Stimulated activated CD8-positive, alpha-beta memory T cell treated with anti-CD3 and anti-CD28 coated beads, Interleukin-4, amount 100 ng/mL, for 24 hours (primary cell): ENCODE measurements around the gene MDC1.
"Not testable (repeated sequence)": the region's sequence is repeated elsewhere in the genome, so short reads cannot be mapped to it uniquely, and the experiment has no call there.

Source experiments
- DNase-seq: peaks from one replicate; pipeline ENCODE4 v3.0.0-alpha.2; 2020; ENCODE audit warnings: low read depth

MDC1 gene

GRCh38 chr6:30723843-30724741 is 7.0 kb upstream of the MDC1 start:
- not testable (repeated sequence) for DNase-seq

GRCh38 chr6:30723159-30723842 is 6.2 kb upstream of the MDC1 start:
- not testable (repeated sequence) for DNase-seq

- peak; percentile 73 for DNase-seq
Observed at GRCh38 chr6:30722280-30723112, 5.4 kb upstream of the MDC1 start.

DNA sequence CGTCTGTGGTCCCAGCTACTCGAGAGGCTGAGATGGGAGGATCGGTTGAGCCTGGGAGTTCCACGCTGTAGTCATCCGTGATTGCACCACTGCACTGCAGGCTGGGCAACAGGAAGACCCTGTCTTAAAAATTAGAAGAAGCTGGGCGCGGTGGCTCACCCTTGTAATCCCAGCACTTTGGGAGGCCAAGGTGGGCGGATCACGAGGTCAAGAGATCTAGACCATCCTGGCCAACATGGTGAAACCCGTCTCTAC is 4.9 kb upstream of the MDC1 start:
- not testable (repeated sequence) for DNase-seq

- DNase-seq, result peak; percentile 96
Observed at GRCh38 chr6:30721198-30722024, 4.3 kb upstream of the MDC1 start.

DNA sequence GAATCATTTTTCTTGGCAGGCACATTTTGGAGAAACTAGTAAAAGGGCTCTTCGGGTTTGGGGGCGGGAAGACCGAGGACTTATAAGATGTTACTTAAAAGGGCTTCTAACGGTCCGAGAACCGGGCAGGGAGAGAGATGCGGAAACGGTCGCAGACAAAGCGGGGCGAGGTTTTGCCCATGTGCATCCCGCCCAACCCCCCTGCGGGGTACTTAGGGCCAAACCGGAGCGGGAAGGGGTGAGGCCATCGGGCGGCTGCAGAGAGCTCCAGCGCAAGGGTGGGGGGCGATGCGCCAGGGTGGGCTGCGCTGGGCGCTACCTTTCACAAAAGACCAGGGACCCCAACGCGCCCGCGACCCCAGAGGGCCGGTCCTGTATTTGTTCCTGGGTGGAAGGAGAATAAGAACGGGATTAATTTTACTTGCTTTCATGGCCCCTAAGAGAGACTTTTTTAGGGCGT is 3.7 kb upstream of the MDC1 start:
- DNase-seq, result peak; percentile 51

GRCh38 chr6:30719791-30720737 is 3.0 kb upstream of the MDC1 start, which contains the start of gene TUBB:
Gene TUBB, plus strand, starts transcription at chr6:30720352. Its CDS starts 155 bp downstream, at chr6:30720507.
- peak; percentile 92 for DNase-seq

DNA sequence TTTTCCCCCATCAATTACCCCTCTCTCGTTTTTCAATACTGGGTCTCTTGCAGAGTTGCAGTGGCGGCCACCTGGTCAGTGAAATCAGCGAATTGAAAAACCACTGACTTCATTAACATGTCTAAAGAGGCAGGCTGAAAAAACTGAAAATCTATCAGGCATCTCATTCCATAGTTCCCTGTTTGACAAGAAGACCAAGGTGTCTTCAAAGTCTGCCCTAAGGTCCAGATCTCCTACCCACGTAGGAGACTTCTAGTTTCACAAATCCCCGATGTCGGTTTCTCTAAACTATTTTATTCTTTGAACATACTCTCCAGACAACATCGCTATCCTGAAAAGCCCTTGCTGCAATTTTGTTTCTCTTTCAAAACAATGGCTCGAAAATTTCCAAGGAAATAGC is 2.3 kb upstream of the MDC1 start:
- no peak for DNase-seq

- not testable (repeated sequence) for DNase-seq
Observed at GRCh38 chr6:30717845-30718720, 1.0 kb upstream of the MDC1 start.

DNA sequence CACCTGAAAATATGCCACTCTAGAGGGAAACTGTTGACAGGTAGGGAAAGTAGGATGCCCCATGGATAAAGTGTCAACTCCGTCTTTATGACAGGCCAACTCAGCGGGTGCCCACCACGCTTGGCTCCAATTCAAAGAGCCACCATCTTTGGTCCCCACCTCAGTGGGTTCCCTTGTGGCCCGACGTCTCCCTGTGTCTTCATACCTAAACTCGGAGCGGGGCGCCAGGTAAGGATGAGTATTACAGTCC is 277 bp downstream of the MDC1 start:
- no peak for DNase-seq

DNA sequence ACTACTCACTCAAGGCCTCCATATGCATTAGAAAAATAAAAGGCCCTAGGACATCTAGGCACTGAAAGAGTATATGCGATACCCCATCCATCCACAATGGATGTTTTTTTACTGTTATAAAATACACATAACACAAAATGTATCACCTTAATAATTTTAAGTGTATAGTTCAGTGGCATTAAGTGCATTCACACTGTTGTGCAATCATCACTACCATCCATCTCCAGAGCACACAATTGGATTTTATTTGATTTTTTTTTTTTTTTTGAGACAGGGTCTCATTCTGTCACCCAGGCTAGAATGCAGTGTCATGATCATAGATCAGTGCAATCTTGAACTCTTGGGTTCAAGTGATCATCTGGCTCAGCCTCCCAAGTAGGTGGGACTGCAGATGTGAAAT is 2.8 kb downstream of the MDC1 start:
- no peak for DNase-seq

DNA sequence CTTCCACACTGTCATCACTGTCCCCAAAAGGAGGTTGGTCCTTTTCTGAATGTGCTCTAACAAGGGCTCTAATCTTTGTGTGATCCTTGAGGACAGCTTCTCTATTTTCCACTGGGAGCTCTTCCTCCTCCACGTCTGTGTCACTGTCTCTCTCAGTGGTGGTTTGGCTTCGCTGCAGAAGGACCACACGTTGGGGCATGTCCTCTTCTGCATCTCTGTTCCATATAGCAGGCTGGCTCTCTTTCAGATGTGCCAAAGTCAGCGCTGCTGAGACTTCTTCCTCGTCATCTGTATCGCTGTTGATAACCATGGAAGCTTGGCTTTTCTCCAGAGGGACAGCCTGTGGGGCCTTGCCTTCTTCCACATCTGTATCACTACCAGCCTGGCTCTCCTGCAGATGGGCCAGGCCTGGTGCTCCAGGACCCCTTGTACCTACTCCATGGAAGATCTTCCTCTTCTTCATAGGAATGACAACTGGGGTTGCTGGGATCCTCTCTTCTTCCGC is 4.6 kb downstream of the MDC1 start:
- no peak for DNase-seq

DNA sequence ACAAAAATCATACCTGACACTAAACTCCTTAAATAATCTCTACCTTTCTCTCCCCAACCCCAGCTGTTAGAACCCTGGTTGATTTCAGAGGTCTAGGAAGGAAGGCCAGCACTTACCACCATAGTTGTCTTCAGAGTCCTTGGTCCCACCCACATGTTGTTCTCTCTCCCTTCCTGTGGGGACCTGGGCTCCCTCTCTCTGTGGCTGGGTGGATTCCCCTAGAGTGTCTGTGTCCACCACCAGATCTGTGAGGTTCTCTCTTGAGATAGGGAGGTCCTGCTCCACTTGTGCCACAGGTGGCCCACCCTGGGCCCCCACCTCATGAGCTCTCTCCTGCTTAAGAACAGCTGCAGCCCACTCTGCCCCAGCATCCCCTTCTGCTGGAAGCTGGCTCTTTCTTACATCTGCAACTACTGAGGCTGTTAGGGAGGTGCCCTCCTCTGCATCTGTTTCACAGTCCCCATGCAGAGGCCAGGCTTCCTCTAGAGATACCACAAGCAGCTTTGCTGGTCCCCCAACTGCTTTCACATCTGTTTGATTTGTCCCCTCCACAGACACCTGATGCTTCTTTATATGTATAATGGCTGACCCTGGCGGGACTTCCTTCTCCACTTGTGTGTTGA is 5.2 kb downstream of the MDC1 start:
- DNase-seq, result no peak

DNA sequence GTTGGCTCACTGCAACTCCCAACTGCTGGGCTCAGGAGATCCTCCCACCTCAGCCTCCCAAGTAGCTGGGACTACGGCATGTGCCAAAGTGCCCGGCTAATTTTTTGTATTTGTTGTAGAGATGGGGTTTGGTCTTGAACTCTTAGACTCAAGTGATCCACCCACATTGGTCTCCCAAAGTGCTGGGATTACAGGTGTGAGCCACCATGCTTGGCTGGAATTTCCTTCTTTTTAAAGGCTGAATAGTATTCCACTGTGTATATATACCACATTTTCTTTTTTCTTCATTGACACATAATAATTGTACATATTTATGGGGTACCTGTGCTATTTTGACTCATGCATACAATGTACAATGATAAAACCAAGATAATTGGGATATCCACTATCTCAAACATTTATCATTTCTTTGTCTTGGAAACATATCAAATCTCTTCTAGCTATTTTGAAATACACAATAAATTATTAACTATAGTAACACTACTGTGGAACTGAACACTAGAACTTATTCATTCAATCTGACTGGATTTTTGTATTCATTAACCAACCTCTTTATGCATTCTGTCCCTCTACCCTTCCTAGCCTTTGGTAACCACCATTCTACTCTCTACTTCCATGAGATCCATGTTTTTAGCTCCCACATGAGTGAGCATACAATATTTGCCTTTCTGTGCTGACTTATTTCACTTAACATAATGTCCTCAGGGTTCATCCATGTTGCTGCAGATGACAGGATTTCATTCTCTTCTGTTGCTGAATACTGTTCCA is 7.8 kb downstream of the MDC1 start:
- no peak for DNase-seq

DNA sequence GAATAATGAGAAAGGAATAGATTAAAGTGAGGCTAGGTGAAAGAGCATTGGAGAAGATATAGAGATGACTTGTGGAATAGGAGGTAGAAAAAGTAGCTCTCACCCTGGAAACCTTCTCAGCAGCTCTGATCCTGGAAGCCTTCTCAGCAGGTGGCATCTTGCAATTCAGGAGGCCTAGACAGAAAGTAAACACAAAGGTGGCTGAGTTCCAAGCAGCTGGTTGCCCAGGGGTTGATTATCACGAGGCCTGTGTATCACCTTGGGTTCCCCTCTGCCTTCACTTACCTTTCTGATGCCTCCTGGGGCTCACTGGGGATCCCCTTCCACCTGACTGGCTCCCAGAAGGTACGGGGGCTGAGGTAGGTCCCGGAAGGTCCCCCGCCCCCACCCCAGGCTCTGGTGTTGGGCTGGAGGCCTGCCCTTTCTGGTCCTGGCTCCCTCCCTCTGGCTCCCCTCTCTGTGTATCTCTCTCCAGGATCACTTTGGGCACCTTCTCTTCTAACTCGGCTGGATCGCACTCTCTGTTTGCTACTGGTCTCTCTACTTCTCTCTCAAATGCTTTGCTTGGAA is 9.7 kb downstream of the MDC1 start:
- DNase-seq, result no peak

- no peak for DNase-seq
Observed at GRCh38 chr6:30705620-30706019, 11.5 kb downstream of the MDC1 start.

DNA sequence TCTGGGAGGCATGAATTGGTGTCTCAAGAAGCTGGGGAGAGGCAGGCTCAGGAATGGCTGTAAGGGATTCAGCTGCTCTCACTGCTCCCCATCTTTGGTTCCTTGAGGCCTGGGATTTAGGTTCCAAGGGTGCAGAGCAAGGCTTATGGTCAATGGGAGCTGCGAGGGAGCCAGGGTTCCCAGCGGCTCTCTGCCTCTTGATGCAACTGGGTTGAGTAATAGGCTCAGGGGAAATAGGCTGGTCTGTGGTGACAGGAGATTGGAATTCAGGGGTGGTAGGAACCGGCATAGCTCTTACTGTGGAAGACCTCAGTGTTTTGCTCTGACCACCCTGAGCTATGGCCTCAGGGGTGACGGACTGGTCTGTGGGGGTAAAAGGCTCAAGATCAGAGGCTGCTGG is 13.3 kb downstream of the MDC1 start:
- DNase-seq, result no peak

- DNase-seq, result no peak
Observed at GRCh38 chr6:30703011-30703410, 14.1 kb downstream of the MDC1 start.
